K562 (cell line): ENCODE data around the gene CRIP1.
A peak's percentile ranks its signal among the peaks of the same experiment; 100 is the strongest.

ENCODE experiments used
- CBFB ChIP-seq: sonication (generic); formaldehyde crosslinking; IDR thresholded peaks from 2 replicates; pipeline ENCODE4 v1.4.0; 2020; ENCODE audit warnings: mild to moderate bottlenecking, missing genetic modification reagents
- MYBL2 ChIP-seq, 2 experiments: fragments of 450-650 bp in 1 of 2; sonication (generic) in 1 of 2; formaldehyde crosslinking in 1 of 2; IDR thresholded peaks; 2 replicates each; pipeline versions ENCODE4 v1.6.1 to v1.8.1; 2017 to 2022; ENCODE audit warnings: borderline replicate concordance in 1 of 2, inconsistent platforms in 1 of 2, low read depth in 1 of 2, mild to moderate bottlenecking in 1 of 2, missing genetic modification reagents in 1 of 2, moderate library complexity in 1 of 2
- ZBTB7A ChIP-seq: IDR thresholded peaks from 2 replicates; pipeline ENCODE4 v1.6.1; 2011; ENCODE audit warnings: low read depth, mild to moderate bottlenecking, low read length, moderate library complexity, borderline replicate concordance; ENCODE audit not compliant: control insufficient read depth
- ZNF274 ChIP-seq: IDR thresholded peaks from 2 replicates; pipeline ENCODE4 v1.6.1; 2011; ENCODE audit warnings: low read depth, mild to moderate bottlenecking, low read length, moderate library complexity, borderline replicate concordance
- ZNF589 ChIP-seq: fragments of 200-800 bp; sonication (Bioruptor generic); IDR thresholded peaks from 2 replicates; pipeline ENCODE4 v1.6.1; 2016; ENCODE audit warnings: low read depth, missing genetic modification characterization, missing compliant biosample characterization
- TF ChIP-seq, protein P1 (sequence below): sonication (generic); formaldehyde crosslinking; IDR thresholded peaks from 2 replicates; pipeline ENCODE4 v1.8.0; 2022; ENCODE audit warnings: mild to moderate bottlenecking, missing genetic modification reagents
- TF ChIP-seq, protein P2 (sequence below), 3 experiments: IDR thresholded peaks in 2 of 3; conservative IDR thresholded peaks in 1 of 3; 2 replicates each; pipeline ENCODE4 v1.5.1; 2011 to 2012; ENCODE audit warnings: low read length in 3 of 3, mild to moderate bottlenecking in 3 of 3, control low read depth in 2 of 3, improper control_type of control experiment in 1 of 3, inconsistent platforms in 1 of 3, low read depth in 1 of 3, mixed read lengths in 1 of 3, moderate library complexity in 1 of 3; ENCODE audit not compliant: insufficient read depth in 2 of 3
- TF ChIP-seq, protein P3 (sequence below): fragments of 250-450 bp; sonication (Bioruptor Pico); IDR thresholded peaks from 2 replicates; pipeline ENCODE4 v1.5.0; 2020; ENCODE audit warnings: mild to moderate bottlenecking, borderline replicate concordance

- TF ChIP-seq, protein P1, sequence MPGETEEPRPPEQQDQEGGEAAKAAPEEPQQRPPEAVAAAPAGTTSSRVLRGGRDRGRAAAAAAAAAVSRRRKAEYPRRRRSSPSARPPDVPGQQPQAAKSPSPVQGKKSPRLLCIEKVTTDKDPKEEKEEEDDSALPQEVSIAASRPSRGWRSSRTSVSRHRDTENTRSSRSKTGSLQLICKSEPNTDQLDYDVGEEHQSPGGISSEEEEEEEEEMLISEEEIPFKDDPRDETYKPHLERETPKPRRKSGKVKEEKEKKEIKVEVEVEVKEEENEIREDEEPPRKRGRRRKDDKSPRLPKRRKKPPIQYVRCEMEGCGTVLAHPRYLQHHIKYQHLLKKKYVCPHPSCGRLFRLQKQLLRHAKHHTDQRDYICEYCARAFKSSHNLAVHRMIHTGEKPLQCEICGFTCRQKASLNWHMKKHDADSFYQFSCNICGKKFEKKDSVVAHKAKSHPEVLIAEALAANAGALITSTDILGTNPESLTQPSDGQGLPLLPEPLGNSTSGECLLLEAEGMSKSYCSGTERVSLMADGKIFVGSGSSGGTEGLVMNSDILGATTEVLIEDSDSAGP (CRISPR knock-in tag): no peak
- TF ChIP-seq MYBL2 (IDR thresholded peaks at IDR 0.05; ENCODE audit: low read depth) (no peak), MYBL2 (CRISPR knock-in tag; IDR thresholded peaks at IDR 0.05; ENCODE audit: borderline replicate concordance) (no peak), ZNF274 (no peak), CBFB (no peak), ZNF589 (CRISPR knock-in tag) (no peak), ZBTB7A (0 out of 2 replicates have a peak, but pooled peaks have one; percentile 39)
- TF ChIP-seq, protein P2, sequence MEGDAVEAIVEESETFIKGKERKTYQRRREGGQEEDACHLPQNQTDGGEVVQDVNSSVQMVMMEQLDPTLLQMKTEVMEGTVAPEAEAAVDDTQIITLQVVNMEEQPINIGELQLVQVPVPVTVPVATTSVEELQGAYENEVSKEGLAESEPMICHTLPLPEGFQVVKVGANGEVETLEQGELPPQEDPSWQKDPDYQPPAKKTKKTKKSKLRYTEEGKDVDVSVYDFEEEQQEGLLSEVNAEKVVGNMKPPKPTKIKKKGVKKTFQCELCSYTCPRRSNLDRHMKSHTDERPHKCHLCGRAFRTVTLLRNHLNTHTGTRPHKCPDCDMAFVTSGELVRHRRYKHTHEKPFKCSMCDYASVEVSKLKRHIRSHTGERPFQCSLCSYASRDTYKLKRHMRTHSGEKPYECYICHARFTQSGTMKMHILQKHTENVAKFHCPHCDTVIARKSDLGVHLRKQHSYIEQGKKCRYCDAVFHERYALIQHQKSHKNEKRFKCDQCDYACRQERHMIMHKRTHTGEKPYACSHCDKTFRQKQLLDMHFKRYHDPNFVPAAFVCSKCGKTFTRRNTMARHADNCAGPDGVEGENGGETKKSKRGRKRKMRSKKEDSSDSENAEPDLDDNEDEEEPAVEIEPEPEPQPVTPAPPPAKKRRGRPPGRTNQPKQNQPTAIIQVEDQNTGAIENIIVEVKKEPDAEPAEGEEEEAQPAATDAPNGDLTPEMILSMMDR (IDR thresholded peaks at IDR 0.05 in 2 of 3, conservative IDR thresholded peaks at IDR 0.05 in 1 of 3; ENCODE audit: insufficient read depth in 2 of 3, low read depth in 1 of 3, low read length in 3 of 3): no peak
- TF ChIP-seq, protein P3, sequence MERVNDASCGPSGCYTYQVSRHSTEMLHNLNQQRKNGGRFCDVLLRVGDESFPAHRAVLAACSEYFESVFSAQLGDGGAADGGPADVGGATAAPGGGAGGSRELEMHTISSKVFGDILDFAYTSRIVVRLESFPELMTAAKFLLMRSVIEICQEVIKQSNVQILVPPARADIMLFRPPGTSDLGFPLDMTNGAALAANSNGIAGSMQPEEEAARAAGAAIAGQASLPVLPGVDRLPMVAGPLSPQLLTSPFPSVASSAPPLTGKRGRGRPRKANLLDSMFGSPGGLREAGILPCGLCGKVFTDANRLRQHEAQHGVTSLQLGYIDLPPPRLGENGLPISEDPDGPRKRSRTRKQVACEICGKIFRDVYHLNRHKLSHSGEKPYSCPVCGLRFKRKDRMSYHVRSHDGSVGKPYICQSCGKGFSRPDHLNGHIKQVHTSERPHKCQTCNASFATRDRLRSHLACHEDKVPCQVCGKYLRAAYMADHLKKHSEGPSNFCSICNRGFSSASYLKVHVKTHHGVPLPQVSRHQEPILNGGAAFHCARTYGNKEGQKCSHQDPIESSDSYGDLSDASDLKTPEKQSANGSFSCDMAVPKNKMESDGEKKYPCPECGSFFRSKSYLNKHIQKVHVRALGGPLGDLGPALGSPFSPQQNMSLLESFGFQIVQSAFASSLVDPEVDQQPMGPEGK: no peak
Measured at GRCh38 chr14:105477660-105478397, 8.9 kb upstream of the CRIP1 start.
